ENCODE results near the gene SFPQ.

The SFPQ gene

DNA sequence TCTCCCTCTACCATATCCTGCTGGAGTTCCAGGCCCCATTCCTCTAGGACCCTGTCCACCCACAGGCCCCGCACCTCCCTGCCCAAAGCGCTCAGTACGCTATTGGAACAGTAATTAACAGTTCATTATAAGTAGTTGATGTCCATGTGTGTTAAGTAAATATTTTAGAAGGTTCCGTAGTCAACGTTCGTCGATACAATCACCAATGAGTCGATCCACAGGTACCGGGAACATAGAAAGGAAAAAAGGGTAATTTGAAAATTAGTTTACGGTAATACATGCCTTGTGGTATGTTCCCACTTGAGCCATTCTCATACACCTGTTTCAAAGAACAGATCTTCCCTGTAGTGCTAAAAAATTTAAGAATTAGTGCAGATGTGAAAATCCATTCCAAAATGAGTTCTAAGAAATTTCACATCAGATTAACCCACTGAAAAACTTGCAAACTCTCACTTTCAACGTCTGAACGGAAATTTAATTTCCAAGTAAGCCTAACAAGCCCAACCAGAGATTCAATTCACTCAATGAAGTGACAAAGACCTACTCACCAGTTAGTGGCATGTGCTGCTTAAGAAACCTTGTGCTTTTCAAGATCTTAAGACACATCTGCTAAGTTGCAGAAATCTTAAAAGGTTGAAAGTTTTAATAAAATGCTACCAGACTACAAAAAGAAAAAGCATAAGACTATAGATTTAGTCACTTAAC lies 8.3 kb downstream of the SFPQ start:
- H3K27me3 ChIP-seq (replicated peaks) = no peaks in the 10 kb centered on the region
- no peak for DNase-seq
- peaks cover 94% of the 10 kb centered on the region for H3K36me3 ChIP-seq (replicated peaks)
- no peak overlapping the region for H3K27ac ChIP-seq
- H3K4me3 ChIP-seq (ENCODE audit: low read depth, low read length) = no peak overlapping the region
- in situ Hi-C loops (cut with HindIII; ENCODE audit: low pct_ligation_motif_present, low sequenced_read_pairs) = no loop called here
- TF ChIP-seq, protein P1, sequence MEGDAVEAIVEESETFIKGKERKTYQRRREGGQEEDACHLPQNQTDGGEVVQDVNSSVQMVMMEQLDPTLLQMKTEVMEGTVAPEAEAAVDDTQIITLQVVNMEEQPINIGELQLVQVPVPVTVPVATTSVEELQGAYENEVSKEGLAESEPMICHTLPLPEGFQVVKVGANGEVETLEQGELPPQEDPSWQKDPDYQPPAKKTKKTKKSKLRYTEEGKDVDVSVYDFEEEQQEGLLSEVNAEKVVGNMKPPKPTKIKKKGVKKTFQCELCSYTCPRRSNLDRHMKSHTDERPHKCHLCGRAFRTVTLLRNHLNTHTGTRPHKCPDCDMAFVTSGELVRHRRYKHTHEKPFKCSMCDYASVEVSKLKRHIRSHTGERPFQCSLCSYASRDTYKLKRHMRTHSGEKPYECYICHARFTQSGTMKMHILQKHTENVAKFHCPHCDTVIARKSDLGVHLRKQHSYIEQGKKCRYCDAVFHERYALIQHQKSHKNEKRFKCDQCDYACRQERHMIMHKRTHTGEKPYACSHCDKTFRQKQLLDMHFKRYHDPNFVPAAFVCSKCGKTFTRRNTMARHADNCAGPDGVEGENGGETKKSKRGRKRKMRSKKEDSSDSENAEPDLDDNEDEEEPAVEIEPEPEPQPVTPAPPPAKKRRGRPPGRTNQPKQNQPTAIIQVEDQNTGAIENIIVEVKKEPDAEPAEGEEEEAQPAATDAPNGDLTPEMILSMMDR (IDR thresholded peaks at IDR 0.05; ENCODE audit: low read depth, low read length, missing control alignments) = no peak

DNA sequence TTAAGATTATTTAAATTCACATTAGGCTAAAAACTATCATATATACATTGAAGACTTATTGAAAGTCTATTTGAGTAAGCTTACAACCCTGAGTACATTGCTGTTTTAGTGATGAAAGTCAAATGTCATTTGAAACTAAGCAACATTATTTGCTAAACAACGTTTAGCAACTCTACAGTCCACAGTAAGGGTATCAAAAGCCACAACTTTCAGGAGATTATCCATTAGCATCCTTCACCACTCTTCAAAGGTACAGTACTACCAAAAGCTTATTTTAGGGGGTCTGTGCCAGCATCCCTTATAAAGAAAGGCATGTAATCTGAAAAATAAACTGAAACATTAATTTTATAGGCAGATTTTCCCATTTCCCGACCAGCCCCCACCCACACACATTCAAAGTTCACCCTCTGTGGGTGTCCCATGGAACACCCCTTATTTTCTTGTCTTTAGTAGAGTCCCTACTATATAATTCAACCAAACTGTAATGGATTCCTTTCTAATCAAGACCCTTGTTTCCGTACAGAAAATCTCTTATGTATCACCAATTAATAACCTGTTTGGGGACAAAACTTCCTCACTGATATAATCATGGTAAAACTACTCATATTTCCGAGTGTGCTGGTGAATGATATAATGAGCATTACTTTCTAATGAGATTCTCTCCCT lies 11.0 kb downstream of the SFPQ start:
- Histone ChIP-seq H3K27ac (no peak overlapping the region), H3K27me3 (replicated peaks) (no peaks in the 10 kb centered on the region), H3K4me3 (ENCODE audit: low read depth, low read length) (no peak overlapping the region), H3K36me3 (replicated peaks) (peaks cover 97% of the 10 kb centered on the region)
- TF ChIP-seq, protein P1 (IDR thresholded peaks at IDR 0.05; ENCODE audit: low read depth, low read length, missing control alignments) = no peak
- no peak for DNase-seq
- in situ Hi-C loops (cut with HindIII; ENCODE audit: low pct_ligation_motif_present, low sequenced_read_pairs) = no loop called here

DNA sequence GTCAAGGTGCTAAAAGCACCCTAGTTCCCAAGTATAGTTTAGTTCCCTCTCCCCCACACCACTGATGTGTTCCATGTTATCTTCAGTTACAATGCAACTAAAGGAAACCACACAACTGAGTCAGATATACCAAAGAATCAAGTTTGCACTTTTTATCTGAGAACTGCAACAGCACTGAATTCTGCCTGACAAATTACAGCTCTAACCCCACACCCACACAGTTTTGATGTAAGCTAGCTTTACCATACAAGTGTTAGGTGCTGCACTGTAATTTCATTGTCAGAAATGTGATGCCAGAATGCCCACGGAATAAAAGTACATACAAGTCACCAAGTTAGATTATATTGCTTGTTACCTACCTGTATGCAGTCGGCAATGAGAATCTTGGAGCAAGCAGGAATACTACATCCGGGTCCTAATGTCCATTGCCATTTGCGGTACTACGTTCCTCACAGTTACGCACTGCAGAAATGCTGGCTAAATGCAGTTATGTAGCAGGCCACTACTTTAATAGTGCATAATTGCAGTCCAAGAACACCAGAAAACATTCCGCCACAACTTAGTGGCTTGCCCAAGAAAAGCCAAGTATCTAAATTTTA lies 12.1 kb downstream of the SFPQ start:
- no peak overlapping the region for H3K4me3 ChIP-seq (ENCODE audit: low read depth, low read length)
- peak; percentile 36 for DNase-seq
- TF ChIP-seq, protein P1 (IDR thresholded peaks at IDR 0.05; ENCODE audit: low read depth, low read length, missing control alignments) = no peak
- H3K27me3 ChIP-seq (replicated peaks) = no peaks in the 10 kb centered on the region
- in situ Hi-C loops (cut with HindIII; ENCODE audit: low pct_ligation_motif_present, low sequenced_read_pairs) = no loop called here
- no peak overlapping the region for H3K27ac ChIP-seq
- peaks cover 97% of the 10 kb centered on the region for H3K36me3 ChIP-seq (replicated peaks)

DNA sequence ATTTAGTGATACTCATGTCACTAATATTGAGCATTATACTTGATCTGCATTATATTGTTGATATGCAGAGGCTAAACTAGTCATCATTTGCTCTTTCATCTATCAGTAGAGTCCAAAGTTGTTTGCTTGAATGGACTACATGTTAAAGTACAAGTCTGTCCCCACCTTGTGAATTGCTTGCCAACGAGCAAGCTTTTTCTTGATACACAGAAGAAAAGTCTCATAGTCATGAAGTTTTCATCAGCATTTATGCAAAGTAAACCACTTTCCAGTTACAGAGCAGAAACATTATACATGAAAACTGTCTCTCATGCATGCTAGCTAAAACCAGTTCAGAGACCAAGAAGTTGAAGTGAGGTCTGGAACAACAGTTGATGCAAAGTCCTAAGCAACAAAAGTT lies 13.0 kb downstream of the SFPQ start:
- H3K27me3 ChIP-seq (replicated peaks) = no peaks in the 10 kb centered on the region
- in situ Hi-C loops (cut with HindIII; ENCODE audit: low pct_ligation_motif_present, low sequenced_read_pairs) = no loop called here
- peaks cover 97% of the 10 kb centered on the region for H3K36me3 ChIP-seq (replicated peaks)
- H3K4me3 ChIP-seq (ENCODE audit: low read depth, low read length) = no peak overlapping the region
- TF ChIP-seq, protein P1 (IDR thresholded peaks at IDR 0.05; ENCODE audit: low read depth, low read length, missing control alignments) = no peak
- no peak for DNase-seq
- no peak overlapping the region for H3K27ac ChIP-seq

DNA sequence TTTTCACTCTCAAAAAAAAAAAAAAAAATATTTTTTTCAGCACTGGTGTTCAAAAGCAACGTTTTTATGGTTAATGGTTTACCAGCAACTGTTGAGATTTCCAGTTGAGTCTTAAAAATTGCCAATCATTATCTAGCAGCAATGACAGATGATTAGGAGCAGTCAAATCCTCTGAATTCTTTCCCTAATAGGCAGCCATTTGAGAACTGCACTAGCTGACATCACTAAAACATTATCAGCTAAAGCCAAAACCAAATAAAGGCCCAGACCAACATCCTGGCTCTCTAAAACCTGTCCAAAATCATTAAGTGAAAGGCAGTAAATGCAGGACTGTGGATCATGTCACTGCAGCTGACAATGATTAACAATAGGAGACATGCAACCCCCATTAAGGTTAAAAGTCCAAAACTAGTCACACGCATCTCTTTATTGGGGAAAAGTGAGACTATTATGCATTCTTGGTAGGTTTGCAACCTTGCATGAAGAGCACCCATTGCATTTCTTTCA lies 14.0 kb downstream of the SFPQ start:
- Histone ChIP-seq H3K27me3 (replicated peaks) (no peaks in the 10 kb centered on the region), H3K4me3 (ENCODE audit: low read depth, low read length) (no peak overlapping the region), H3K27ac (no peak overlapping the region), H3K36me3 (replicated peaks) (peaks cover 93% of the 10 kb centered on the region)
- TF ChIP-seq, protein P1 (IDR thresholded peaks at IDR 0.05; ENCODE audit: low read depth, low read length, missing control alignments) = no peak
- DNase-seq = no peak
- in situ Hi-C loops (cut with HindIII; ENCODE audit: low pct_ligation_motif_present, low sequenced_read_pairs) = no loop called here

Data from brain microvascular endothelial cell (primary cell).